GM21576 (cell line): Measurements from ENCODE around the gene PGAP6.
"Not testable (repeated sequence)": the region's sequence is repeated elsewhere in the genome, so short reads cannot be mapped to it uniquely, and the experiment has no call there.

ENCODE experiments used
- ATAC-seq: cut with Tn5 transposase; IDR thresholded peaks from one replicate; pipeline ENCODE4 v1.9.1; 2021; ENCODE audit warnings: mild to moderate bottlenecking, moderate library complexity; ENCODE audit not compliant: unreplicated experiment

The PGAP6 gene

DNA sequence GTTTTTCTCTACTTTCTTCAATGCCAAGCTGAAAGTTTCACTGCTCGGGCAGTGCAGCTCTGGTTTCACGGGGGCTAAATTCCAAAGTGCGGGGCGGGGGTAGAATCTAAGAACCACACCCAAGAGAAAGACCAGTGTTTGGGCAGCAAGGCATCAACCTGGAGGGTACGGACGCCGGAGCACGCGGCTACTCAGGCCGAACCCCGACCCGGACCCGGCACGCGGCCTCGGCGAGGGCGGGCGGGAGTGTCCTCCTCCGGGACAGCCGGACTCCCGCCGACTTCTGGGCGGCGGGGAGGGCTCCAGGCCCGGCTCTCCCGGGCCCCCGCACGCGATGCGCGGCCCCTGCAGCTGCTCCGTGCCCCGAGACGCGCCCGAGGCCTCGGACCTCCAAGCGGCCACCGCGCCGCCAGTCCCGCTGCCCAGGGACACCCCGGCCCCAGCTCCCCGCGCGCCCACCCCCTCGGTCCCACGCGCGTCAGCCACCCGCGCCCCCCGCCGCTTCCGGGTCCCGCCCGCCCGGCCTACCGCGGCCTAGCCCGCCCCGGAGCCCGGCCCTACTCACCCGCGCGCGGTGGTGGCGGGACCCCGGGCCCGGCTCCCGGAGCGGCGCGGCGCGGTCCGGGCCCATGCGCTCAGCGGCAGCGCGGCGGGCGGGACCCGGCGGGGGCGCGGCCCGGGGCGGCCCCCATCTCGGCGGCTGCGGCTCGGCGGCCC is 29.8 kb downstream of the PGAP6 start:
- ATAC-seq: peak; percentile 21

- ATAC-seq: no peak
Observed at GRCh38 chr16:350203-350602, 31.6 kb downstream of the PGAP6 start.

GRCh38 chr16:349211-349610 is 32.6 kb downstream of the PGAP6 start:
- no peak for ATAC-seq

DNA sequence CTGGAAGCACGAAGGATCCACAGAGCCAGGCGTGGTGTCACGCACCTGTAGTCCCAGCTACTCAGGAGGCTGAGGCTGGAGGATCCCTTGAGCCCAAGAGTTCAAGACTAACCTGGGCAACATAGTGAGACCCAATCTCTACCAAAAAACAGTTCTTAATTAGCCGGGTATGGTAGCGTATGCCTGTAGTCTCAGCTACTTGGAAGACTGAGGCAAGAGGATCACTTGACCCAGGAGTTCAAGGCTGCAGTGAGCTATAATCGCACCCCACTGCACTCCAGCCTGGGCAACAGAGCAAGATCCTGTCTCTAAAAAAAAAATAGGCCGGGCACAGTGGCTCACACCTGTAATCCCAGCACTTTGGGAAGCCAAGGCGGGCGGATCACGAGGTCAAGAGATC is 33.3 kb downstream of the PGAP6 start:
- ATAC-seq: not testable (repeated sequence)

DNA sequence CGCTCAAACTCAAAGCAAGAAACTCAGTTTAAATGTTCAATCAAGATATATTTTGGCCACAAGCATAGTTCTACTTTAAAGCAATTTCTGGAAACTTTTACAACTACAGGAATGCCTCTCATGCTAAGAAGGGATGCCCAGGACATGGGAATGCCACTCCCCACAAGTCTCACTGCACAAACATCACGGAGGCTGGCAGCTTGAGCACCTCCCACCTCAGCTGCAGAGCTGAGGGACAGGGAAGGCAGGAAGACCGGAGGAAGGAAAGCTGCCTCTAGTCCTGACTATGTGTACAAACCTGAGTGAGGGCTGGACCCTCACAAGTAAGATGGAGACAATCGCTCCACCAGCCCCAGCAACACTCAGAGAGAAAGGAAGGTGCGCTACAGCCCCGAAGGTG is 34.6 kb downstream of the PGAP6 start:
- no peak for ATAC-seq

GRCh38 chr16:346587-346986 is 35.2 kb downstream of the PGAP6 start:
- ATAC-seq: no peak

GRCh38 chr16:345772-346171 is 36.0 kb downstream of the PGAP6 start:
- ATAC-seq: no peak

- no peak for ATAC-seq
Observed at GRCh38 chr16:342455-343213, 39.1 kb downstream of the PGAP6 start.

- not testable (repeated sequence) for ATAC-seq
Observed at GRCh38 chr16:341974-342336, 39.8 kb downstream of the PGAP6 start.

- not testable (repeated sequence) for ATAC-seq
Observed at GRCh38 chr16:341095-341973, 40.4 kb downstream of the PGAP6 start.

GRCh38 chr16:340370-341091 is 41.2 kb downstream of the PGAP6 start:
- no peak for ATAC-seq

- no peak for ATAC-seq
Observed at GRCh38 chr16:339680-340079, 42.1 kb downstream of the PGAP6 start.

DNA sequence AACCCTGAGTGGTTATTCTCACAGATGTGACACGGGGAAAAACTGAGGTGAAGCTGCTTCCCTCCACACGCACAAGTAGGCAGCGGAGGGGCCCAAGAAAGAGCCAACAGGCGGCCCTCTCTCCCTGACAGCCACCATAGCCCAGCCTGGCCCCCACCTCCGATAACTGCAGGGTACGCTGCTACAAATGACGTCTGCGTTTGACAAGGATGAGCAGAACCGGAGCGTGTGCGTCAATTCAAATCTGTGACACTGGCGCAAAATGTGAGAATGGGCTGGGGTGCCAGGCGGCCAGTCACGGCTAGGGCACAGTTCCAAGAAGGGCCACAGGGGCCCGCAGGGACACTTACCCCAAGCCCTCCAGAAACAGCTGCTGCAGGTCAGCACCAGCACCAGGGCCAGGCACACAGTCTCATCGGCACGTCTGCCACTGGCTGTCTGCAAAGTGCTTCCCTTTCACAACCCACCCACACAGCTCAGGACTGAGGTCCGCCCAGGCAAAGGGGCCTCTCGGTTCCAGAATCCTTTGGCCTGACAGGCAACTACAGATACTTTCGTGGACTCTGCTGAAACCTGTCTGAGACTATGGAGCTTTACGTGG is 43.7 kb downstream of the PGAP6 start:
- ATAC-seq: no peak

DNA sequence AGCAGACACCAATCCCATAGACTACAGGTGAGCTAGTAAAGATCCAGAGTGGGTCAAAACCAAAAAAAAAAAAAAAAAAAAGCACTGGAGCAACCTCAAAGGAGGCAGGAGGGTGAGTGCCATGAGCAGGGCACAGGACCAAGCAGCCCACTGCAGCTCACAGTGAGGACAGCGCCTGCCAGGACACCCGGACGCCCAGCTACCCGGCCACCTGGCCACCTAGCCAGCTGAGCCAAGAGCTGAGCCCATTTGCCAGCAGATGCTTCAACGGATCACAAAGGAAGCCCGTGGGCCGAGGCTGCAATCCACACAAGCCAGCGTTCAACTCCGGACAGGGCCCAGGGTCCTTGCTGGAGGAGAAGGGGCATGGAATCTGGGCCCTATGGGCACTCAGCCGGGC is 44.3 kb downstream of the PGAP6 start:
- no peak for ATAC-seq

DNA sequence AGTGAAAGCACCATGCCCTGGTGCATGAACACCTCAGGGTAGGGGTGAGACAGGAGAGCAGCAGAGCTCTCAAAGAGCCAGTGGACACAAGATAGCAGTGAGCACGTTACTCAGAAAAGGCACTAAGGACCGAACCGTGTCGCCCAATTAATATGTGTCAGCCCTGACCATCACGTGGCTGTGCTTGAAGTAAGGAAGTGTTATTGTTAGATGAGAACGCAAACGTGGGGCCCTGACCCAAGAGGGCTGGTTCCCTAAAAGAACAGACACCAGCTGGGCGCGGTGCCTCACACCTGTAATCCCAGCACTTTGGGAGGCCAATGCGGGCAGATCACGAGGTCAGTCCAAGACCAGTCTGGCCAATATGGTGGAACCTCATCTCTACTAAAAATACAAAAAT is 45.5 kb downstream of the PGAP6 start:
- no peak for ATAC-seq

DNA sequence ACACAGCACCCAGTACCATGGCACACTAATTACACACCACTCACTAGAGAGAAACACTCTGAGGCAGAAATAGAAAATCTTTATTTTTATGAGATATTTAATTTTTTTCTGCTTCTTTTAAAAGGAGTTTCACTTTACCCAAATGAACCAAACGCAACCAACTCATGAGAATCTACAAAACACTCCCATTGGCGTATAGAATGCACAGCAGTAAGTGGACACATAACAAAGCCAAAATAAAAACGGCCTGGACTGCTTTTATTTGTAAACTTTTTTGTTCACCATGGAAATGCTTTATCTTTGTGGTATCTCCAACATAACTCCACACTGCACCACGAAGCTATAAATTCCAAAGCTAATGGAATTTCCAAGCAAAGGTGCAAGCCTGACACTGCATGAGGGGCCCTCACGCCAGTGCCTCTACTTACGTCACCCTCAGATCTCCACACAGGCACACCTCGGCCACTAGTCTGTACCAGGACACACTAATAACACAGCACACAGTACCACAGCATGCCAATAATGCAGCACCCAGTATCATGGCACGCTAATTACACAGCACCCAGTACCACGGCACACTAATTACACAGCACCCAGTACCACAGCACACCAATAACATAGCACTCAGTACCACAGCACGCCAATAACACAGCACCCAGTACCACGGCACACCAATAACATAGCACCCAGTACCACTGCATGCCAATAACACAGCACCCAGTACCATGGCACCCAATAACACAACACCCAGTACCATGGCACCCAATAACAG is 46.7 kb downstream of the PGAP6 start:
- not testable (repeated sequence) for ATAC-seq

- not testable (repeated sequence) for ATAC-seq
Observed at GRCh38 chr16:334164-334832, 47.5 kb downstream of the PGAP6 start.

DNA sequence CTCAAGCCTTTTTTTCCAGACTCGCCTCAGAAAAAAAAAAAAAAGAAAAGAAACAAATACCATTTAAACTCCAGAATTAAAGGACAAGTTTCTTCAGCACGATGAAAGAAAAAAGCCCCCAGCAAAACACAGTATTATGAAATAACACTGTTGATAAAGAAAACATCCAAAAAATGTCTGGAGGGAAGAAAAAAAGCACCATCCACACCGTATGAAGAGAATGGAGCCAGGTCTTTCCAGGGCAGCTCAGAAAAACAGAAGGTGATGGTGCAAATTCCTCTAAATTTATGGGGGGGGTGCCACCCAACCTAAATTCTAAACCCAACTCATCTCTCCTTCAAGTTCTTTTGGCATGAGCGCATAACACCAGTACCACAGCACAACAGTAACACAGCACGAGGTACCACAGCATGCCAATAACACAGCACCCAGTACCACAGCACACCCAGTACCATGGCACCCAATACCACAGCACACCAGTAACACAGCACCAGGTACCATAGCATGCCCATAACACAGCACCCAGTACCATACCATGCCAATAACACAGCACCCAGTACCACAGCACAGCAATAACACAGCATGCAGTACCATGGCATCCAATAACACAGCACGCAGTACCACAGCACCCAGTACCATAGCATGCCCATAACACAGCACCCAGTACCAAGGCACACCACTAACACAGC is 48.2 kb downstream of the PGAP6 start:
- no peak for ATAC-seq
